ENCODE results near the gene CC2D2B. TPM values are rescaled to one million over a fixed set of nuclear protein-coding genes. Genes with fewer than 3 reads are reported as not detected.
"Not testable (repeated sequence)": the region's sequence is repeated elsewhere in the genome, so short reads cannot be mapped to it uniquely, and the experiment has no call there.

The CC2D2B gene
- total and polyA plus RNA-seq, 4 experiments from 2014 or later: 0.10 to 0.15 TPM; not detected in 2

- intact Hi-C loops (cut with micrococcal nuclease): loop anchor here (1.0 to 5.0 kb wide), 5 partner anchors 26 to 349 kb away; partner anchors contain the start of genes CC2D2B and ZNF518A
- ChIA-PET POLR2A (ENCODE audit: partially characterized antibody) (interaction anchor here (1.0 to 2.6 kb wide), 5 partner anchors 32 to 349 kb away, joined by 3 to 25 read pairs (median 4); partner anchors contain the start of genes CC2D2B, TCTN3 and ZNF518A), CTCF (ENCODE audit: partially characterized antibody) (interaction anchor here (0.7 to 1.3 kb wide), 3 partner anchors 23 to 349 kb away, joined by 3 read pairs; partner anchors contain the start of gene TCTN3)
- H3K36me3 ChIP-seq (ENCODE audit: insufficient read depth, low read length): no peaks in the 10 kb centered on the region
- H3K4me1 ChIP-seq (ENCODE audit: insufficient read depth, low read length): peaks cover 19% of the 10 kb centered on the region
- H3K4me3 ChIP-seq (ENCODE audit: low read length in 2 of 2): peak within 1 kb of the TSS; percentile 60 to 69
- H3K27ac ChIP-seq (ENCODE audit: low read depth, low read length): peak within 1 kb of the TSS; percentile 64
- peaks cover 25 to 48% (median 36%) of the 10 kb centered on the region in 4 donors for H3K4me1 Mint-ChIP-seq
- DNase-seq: peak; percentile 77 to 87 (median 85)
- peaks cover 3 to 6% of the 10 kb centered on the region in 2 donors for H3K27me3 Mint-ChIP-seq
- H3K27ac Mint-ChIP-seq: peak within 1 kb of the TSS; percentile 54 to 95 (median 92)
- H3K9me3 Mint-ChIP-seq: no peaks in the 10 kb centered on the region
- H3K36me3 Mint-ChIP-seq: peaks cover 16 to 17% of the 10 kb centered on the region in 2 donors
- H3K9me3 ChIP-seq (ENCODE audit: control insufficient read depth in 1 of 2, low read length in 2 of 2): no peaks in the 10 kb centered on the region
- H3K27me3 ChIP-seq (ENCODE audit: insufficient read depth, low read length): no peaks in the 10 kb centered on the region
- peak within 1 kb of the TSS; percentile 91 to 96 (median 92) for H3K4me3 Mint-ChIP-seq
Observed at GRCh38 chr10:96043033-96043892, 135.5 kb downstream of the CC2D2B start, which contains the start of gene CCNJ. TSS of gene CCNJ (plus strand) at chr10:96043583. CDS start at chr10:96044394, 811 bp downstream.

GRCh38 chr10:96043893-96044715, 136.3 kb downstream of the CC2D2B start:
- H3K9me3 Mint-ChIP-seq: no peaks in the 10 kb centered on the region
- peaks cover 28 to 56% (median 41%) of the 10 kb centered on the region in 4 donors for H3K4me1 Mint-ChIP-seq
- H3K36me3 ChIP-seq (ENCODE audit: insufficient read depth, low read length): no peaks in the 10 kb centered on the region

GRCh38 chr10:96044736-96045135, 137.0 kb downstream of the CC2D2B start:
- Histone ChIP-seq H3K27me3 (ENCODE audit: insufficient read depth, low read length) (no peaks in the 10 kb centered on the region), H3K27ac (ENCODE audit: low read depth, low read length) (no peak overlapping the region), H3K4me3 (ENCODE audit: low read length in 2 of 2) (peak overlapping the region; percentile 60 to 69), H3K9me3 (ENCODE audit: control insufficient read depth in 1 of 2, low read length in 2 of 2) (no peaks in the 10 kb centered on the region), H3K4me1 (ENCODE audit: insufficient read depth, low read length) (peaks cover 19% of the 10 kb centered on the region), H3K36me3 (ENCODE audit: insufficient read depth, low read length) (no peaks in the 10 kb centered on the region)
- Mint-ChIP-seq H3K4me3 (peak overlapping the region; percentile 91 to 96 (median 92)), H3K27me3 (peaks cover 0 to 2% of the 10 kb centered on the region in 2 donors), H3K9me3 (no peaks in the 10 kb centered on the region), H3K4me1 (peaks cover 28 to 56% (median 44%) of the 10 kb centered on the region in 4 donors), H3K27ac (peak overlapping the region; percentile 43 to 95 (median 89)), H3K36me3 (peaks cover 14 to 24% of the 10 kb centered on the region in 2 donors)
- intact Hi-C loops (cut with micrococcal nuclease): loop anchor here (5.0 kb wide), 1 partner anchor 137 kb away; the partner anchor contains the start of gene CC2D2B
- CTCF ChIA-PET (ENCODE audit: partially characterized antibody): interaction anchor here (0.9 to 2.0 kb wide), 3 partner anchors 12 to 351 kb away, joined by 3 to 5 read pairs (median 3); partner anchors contain the start of gene TCTN3
- DNase-seq: no peak
- POLR2A ChIA-PET (ENCODE audit: partially characterized antibody): interaction anchor here (0.6 to 2.6 kb wide), 5 partner anchors 31 to 388 kb away, joined by 3 to 25 read pairs (median 3); partner anchors contain the start of gene ZNF518A

More at GRCh38 chr10:96043893-96044715, 136.3 kb downstream of the CC2D2B start:
- H3K4me1 ChIP-seq (ENCODE audit: insufficient read depth, low read length): peaks cover 19% of the 10 kb centered on the region
- intact Hi-C loops (cut with micrococcal nuclease): loop anchor here (1.0 to 5.0 kb wide), 5 partner anchors 27 to 350 kb away; partner anchors contain the start of genes CC2D2B and ZNF518A
- H3K27ac ChIP-seq (ENCODE audit: low read depth, low read length): peak overlapping the region; percentile 64
- no peaks in the 10 kb centered on the region for H3K9me3 ChIP-seq (ENCODE audit: control insufficient read depth in 1 of 2, low read length in 2 of 2)
- Mint-ChIP-seq H3K27me3 (peaks cover 0 to 2% of the 10 kb centered on the region in 2 donors), H3K27ac (peak overlapping the region; percentile 43 to 95 (median 92)), H3K4me3 (peak overlapping the region; percentile 91 to 96 (median 92)), H3K36me3 (peaks cover 14 to 24% of the 10 kb centered on the region in 2 donors)
- ChIA-PET POLR2A (ENCODE audit: partially characterized antibody) (interaction anchor here (0.6 to 2.6 kb wide), 8 partner anchors 31 to 387 kb away, joined by 3 to 25 read pairs (median 3); partner anchors contain the start of genes CC2D2B, TCTN3 and ZNF518A), CTCF (ENCODE audit: partially characterized antibody) (interaction anchor here (0.7 to 2.0 kb wide), 4 partner anchors 12 to 350 kb away, joined by 3 to 5 read pairs (median 3); partner anchors contain the start of gene TCTN3)
- peak; percentile 44 to 60 (median 56) for DNase-seq
- H3K27me3 ChIP-seq (ENCODE audit: insufficient read depth, low read length): no peaks in the 10 kb centered on the region
- peak overlapping the region; percentile 60 to 69 for H3K4me3 ChIP-seq (ENCODE audit: low read length in 2 of 2)

GRCh38 chr10:96046546-96046945, 138.8 kb downstream of the CC2D2B start:
- Mint-ChIP-seq H3K36me3 (peaks cover 17 to 33% of the 10 kb centered on the region in 2 donors), H3K27me3 (no peaks in the 10 kb centered on the region), H3K4me1 (peaks cover 28 to 56% (median 44%) of the 10 kb centered on the region in 4 donors), H3K4me3 (no peak overlapping the region), H3K9me3 (no peaks in the 10 kb centered on the region), H3K27ac (peak overlapping the region in 4 of 7 donors; percentile 1 to 32 (median 18))
- CTCF ChIA-PET (ENCODE audit: partially characterized antibody): interaction anchor here (0.5 to 1.4 kb wide), 2 partner anchors 185 to 353 kb away, joined by 3 to 6 read pairs; partner anchors contain the start of gene TCTN3
- Histone ChIP-seq H3K36me3 (ENCODE audit: insufficient read depth, low read length) (no peaks in the 10 kb centered on the region), H3K4me3 (ENCODE audit: low read length in 2 of 2) (no peak overlapping the region), H3K27ac (ENCODE audit: low read depth, low read length) (no peak overlapping the region), H3K4me1 (ENCODE audit: insufficient read depth, low read length) (peaks cover 19% of the 10 kb centered on the region), H3K27me3 (ENCODE audit: insufficient read depth, low read length) (no peaks in the 10 kb centered on the region), H3K9me3 (ENCODE audit: control insufficient read depth in 1 of 2, low read length in 2 of 2) (no peaks in the 10 kb centered on the region)
- POLR2A ChIA-PET (ENCODE audit: partially characterized antibody): interaction anchor here (1.2 kb wide), 1 partner anchor 83 kb away, joined by 7 read pairs; the partner anchor contains the start of gene ZNF518A
- no peak for DNase-seq
- intact Hi-C loops (cut with micrococcal nuclease): no loop called here

- Mint-ChIP-seq H3K9me3 (no peaks in the 10 kb centered on the region), H3K36me3 (peaks cover 23 to 37% of the 10 kb centered on the region in 2 donors), H3K4me3 (peak overlapping the region in 1 of 8 donors; percentile 50), H3K27ac (peak overlapping the region in 2 of 7 donors; percentile 25 to 32), H3K4me1 (peaks cover 32 to 61% (median 46%) of the 10 kb centered on the region in 4 donors), H3K27me3 (no peaks in the 10 kb centered on the region)
- Histone ChIP-seq H3K27me3 (ENCODE audit: insufficient read depth, low read length) (no peaks in the 10 kb centered on the region), H3K36me3 (ENCODE audit: insufficient read depth, low read length) (no peaks in the 10 kb centered on the region), H3K9me3 (ENCODE audit: control insufficient read depth in 1 of 2, low read length in 2 of 2) (no peaks in the 10 kb centered on the region), H3K27ac (ENCODE audit: low read depth, low read length) (no peak overlapping the region), H3K4me1 (ENCODE audit: insufficient read depth, low read length) (peaks cover 19% of the 10 kb centered on the region), H3K4me3 (ENCODE audit: low read length in 2 of 2) (no peak overlapping the region)
- CTCF ChIA-PET (ENCODE audit: partially characterized antibody): interaction anchor here (0.5 to 1.4 kb wide), 3 partner anchors 184 to 1760 kb away, joined by 3 to 6 read pairs (median 3); partner anchors contain the start of gene TCTN3
- POLR2A ChIA-PET (ENCODE audit: partially characterized antibody): interaction anchor here (1.2 kb wide), 1 partner anchor 83 kb away, joined by 7 read pairs; the partner anchor contains the start of gene ZNF518A
- intact Hi-C loops (cut with micrococcal nuclease): no loop called here
- no peak for DNase-seq
Observed at GRCh38 chr10:96047004-96047649, 139.4 kb downstream of the CC2D2B start.

GRCh38 chr10:96047925-96048324, 140.2 kb downstream of the CC2D2B start:
- H3K9me3 Mint-ChIP-seq; H3K27me3 Mint-ChIP-seq; H3K36me3 ChIP-seq (ENCODE audit: insufficient read depth, low read length); H3K9me3 ChIP-seq (ENCODE audit: control insufficient read depth in 1 of 2, low read length in 2 of 2); DNase-seq; H3K27ac ChIP-seq (ENCODE audit: low read depth, low read length); H3K27me3 ChIP-seq (ENCODE audit: insufficient read depth, low read length); intact Hi-C loops (cut with micrococcal nuclease); H3K27ac Mint-ChIP-seq; H3K4me3 ChIP-seq (ENCODE audit: low read length in 2 of 2); POLR2A ChIA-PET (ENCODE audit: partially characterized antibody); H3K4me3 Mint-ChIP-seq: not testable (repeated sequence)
- H3K36me3 Mint-ChIP-seq: peaks cover 29 to 41% of the 10 kb centered on the region in 2 donors
- peaks cover 11% of the 10 kb centered on the region for H3K4me1 ChIP-seq (ENCODE audit: insufficient read depth, low read length)
- CTCF ChIA-PET (ENCODE audit: partially characterized antibody): interaction anchor here (0.6 to 1.4 kb wide), 5 partner anchors 15 to 1760 kb away, joined by 3 to 6 read pairs (median 3); partner anchors contain the start of gene TCTN3
- H3K4me1 Mint-ChIP-seq: peaks cover 30 to 55% (median 42%) of the 10 kb centered on the region in 4 donors
